Measurements from ENCODE around the gene CBFA2T3.

DNA sequence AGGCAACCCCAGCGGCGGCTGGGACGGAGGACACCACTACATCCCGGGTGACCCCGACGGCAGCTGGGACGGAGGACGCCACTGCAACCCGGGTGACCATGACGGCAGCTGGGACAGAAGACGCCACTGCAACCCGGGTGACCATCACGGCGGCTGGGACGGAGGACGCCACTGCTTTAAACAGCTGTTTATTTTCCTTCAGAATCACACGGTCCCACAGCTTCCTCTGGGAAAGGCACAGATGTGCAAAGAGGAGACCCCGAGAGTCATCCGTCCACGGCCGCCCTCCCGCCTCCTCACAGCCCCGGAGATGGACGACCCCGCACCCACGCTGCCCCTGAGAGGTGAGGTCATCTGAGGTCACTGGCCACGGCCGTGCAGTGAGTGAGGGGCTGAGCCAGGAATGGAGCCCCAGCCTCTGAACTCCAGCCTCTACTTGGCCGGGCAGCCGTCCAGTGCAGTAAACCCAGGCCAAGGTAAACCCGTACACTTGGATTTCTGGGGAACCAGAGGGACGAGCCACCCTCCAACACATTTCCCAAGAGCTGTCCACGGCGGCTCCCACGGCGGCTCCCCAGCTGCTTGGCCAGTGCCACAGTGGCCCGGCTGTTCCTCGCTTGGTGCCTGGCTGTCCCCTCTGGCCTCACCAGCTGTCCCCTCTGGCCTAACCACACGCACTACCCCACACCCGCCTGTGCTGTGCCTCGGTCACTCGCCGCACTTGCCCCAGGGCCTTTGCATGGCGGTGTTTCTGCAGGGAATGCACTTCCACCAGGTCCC is 67.4 kb downstream of the CBFA2T3 start:
- TF ChIP-seq, protein P1, sequence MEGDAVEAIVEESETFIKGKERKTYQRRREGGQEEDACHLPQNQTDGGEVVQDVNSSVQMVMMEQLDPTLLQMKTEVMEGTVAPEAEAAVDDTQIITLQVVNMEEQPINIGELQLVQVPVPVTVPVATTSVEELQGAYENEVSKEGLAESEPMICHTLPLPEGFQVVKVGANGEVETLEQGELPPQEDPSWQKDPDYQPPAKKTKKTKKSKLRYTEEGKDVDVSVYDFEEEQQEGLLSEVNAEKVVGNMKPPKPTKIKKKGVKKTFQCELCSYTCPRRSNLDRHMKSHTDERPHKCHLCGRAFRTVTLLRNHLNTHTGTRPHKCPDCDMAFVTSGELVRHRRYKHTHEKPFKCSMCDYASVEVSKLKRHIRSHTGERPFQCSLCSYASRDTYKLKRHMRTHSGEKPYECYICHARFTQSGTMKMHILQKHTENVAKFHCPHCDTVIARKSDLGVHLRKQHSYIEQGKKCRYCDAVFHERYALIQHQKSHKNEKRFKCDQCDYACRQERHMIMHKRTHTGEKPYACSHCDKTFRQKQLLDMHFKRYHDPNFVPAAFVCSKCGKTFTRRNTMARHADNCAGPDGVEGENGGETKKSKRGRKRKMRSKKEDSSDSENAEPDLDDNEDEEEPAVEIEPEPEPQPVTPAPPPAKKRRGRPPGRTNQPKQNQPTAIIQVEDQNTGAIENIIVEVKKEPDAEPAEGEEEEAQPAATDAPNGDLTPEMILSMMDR (IDR thresholded peaks at IDR 0.05) = no peak
- TF ChIP-seq POLR2A (IDR thresholded peaks at IDR 0.05) = no peak
